Measurements from ENCODE around the gene AARS1.

Gene AARS1

DNA sequence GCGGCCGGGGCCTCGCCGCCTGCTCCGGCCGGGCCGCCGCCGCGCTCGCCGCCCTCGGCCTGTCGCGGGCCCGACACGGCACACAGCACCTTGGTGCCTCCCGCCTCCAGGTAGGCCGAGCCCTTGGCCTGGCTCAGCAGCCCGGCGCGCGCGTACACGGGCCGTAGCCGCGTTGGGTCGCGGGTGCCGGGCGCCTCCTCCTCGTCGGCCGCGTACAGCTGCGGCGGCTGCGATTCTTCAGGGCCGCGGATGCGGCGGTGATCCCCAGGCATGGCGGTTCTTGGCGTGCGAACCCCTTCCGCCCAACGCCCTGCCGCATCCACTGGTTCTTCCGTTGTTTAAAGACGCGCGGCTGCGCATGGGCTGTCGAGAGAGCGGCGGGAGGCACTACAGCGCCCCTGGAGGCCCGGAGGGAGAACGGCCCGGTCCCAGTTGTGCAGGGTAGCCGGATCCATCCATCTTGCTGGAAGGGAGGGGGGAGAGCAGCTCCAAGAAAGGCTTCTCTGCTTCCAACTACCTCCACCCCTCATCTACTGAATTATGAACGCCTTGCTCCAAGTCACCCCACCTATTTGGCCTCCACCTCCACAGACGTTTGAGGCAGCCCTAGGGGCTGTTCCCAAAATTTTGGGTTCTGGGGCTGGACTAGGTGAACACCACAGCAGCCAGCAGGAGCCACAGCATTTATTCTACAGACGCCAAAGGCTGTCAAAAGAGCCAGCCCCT lies 37.5 kb downstream of the AARS1 start, which contains the start of gene EXOSC6 (continued):
- TF ChIP-seq, protein P1, sequence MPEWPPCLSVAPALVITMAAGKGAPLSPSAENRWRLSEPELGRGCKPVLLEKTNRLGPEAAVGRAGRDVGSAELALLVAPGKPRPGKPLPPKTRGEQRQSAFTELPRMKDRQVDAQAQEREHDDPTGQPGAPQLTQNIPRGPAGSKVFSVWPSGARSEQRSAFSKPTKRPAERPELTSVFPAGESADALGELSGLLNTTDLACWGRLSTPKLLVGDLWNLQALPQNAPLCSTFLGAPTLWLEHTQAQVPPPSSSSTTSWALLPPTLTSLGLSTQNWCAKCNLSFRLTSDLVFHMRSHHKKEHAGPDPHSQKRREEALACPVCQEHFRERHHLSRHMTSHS (tag by site-specific recombination; IDR thresholded peaks at IDR 0.05): no peak
- TF ChIP-seq GLI2 (tag by site-specific recombination; IDR thresholded peaks at IDR 0.05; ENCODE audit: borderline replicate concordance, low read depth) (no peak), OVOL3 (tag by site-specific recombination; IDR thresholded peaks at IDR 0.05) (0 out of 2 replicates have a peak, but pooled peaks have one; percentile 69), ZNF76 (tag by site-specific recombination; IDR thresholded peaks at IDR 0.05; ENCODE audit: borderline replicate concordance, low read depth) (peak; percentile 89), ZNF670 (tag by site-specific recombination; IDR thresholded peaks at IDR 0.05; ENCODE audit: low read depth) (no peak), KLF7 (tag by site-specific recombination; IDR thresholded peaks at IDR 0.05; ENCODE audit: borderline replicate concordance) (0 out of 2 replicates have a peak, but pooled peaks have one; percentile 43), BCL11A (tag by site-specific recombination; IDR thresholded peaks at IDR 0.05; ENCODE audit: low read depth) (no peak), ZNF146 (tag by site-specific recombination; IDR thresholded peaks at IDR 0.05) (no peak; the same call in 1 of the 2 replicates), MYNN (tag by site-specific recombination; IDR thresholded peaks at IDR 0.05; ENCODE audit: borderline replicate concordance) (no peak), ZNF426 (tag by site-specific recombination; IDR thresholded peaks at IDR 0.05) (no peak), GLIS1 (tag by site-specific recombination; IDR thresholded peaks at IDR 0.05) (no peak), OSR2 (tag by site-specific recombination; IDR thresholded peaks at IDR 0.05) (no peak), MZF1 (tag by site-specific recombination; IDR thresholded peaks at IDR 0.05; ENCODE audit: borderline replicate concordance) (peak; percentile 84), ZNF544 (tag by site-specific recombination; IDR thresholded peaks at IDR 0.05) (no peak), ZNF112 (tag by site-specific recombination; IDR thresholded peaks at IDR 0.05) (no peak), ZNF248 (tag by site-specific recombination; IDR thresholded peaks at IDR 0.05) (no peak), ZNF202 (tag by site-specific recombination; IDR thresholded peaks at IDR 0.05; ENCODE audit: borderline replicate concordance) (no peak), ZFP3 (tag by site-specific recombination; IDR thresholded peaks at IDR 0.05; ENCODE audit: low read depth) (no peak), ZNF24 (tag by site-specific recombination; IDR thresholded peaks at IDR 0.05) (peak; percentile 68; the same call in 1 of the 2 replicates), ZNF133 (tag by site-specific recombination; IDR thresholded peaks at IDR 0.05) (no peak), ZNF37A (tag by site-specific recombination; IDR thresholded peaks at IDR 0.05) (no peak), ZSCAN16 (tag by site-specific recombination; IDR thresholded peaks at IDR 0.05) (no peak), GFI1B (tag by site-specific recombination; IDR thresholded peaks at IDR 0.05) (no peak), HOXA7 (CRISPR knock-in tag; IDR thresholded peaks at IDR 0.05; ENCODE audit: borderline replicate concordance) (no peak)
- TF ChIP-seq, protein P2, sequence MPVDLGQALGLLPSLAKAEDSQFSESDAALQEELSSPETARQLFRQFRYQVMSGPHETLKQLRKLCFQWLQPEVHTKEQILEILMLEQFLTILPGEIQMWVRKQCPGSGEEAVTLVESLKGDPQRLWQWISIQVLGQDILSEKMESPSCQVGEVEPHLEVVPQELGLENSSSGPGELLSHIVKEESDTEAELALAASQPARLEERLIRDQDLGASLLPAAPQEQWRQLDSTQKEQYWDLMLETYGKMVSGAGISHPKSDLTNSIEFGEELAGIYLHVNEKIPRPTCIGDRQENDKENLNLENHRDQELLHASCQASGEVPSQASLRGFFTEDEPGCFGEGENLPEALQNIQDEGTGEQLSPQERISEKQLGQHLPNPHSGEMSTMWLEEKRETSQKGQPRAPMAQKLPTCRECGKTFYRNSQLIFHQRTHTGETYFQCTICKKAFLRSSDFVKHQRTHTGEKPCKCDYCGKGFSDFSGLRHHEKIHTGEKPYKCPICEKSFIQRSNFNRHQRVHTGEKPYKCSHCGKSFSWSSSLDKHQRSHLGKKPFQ (tag by site-specific recombination; IDR thresholded peaks at IDR 0.05): no peak
- TF ChIP-seq, protein P3, sequence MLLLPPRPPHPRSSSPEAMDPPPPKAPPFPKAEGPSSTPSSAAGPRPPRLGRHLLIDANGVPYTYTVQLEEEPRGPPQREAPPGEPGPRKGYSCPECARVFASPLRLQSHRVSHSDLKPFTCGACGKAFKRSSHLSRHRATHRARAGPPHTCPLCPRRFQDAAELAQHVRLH (tag by site-specific recombination; IDR thresholded peaks at IDR 0.05): peak; percentile 58
- TF ChIP-seq, protein P4, sequence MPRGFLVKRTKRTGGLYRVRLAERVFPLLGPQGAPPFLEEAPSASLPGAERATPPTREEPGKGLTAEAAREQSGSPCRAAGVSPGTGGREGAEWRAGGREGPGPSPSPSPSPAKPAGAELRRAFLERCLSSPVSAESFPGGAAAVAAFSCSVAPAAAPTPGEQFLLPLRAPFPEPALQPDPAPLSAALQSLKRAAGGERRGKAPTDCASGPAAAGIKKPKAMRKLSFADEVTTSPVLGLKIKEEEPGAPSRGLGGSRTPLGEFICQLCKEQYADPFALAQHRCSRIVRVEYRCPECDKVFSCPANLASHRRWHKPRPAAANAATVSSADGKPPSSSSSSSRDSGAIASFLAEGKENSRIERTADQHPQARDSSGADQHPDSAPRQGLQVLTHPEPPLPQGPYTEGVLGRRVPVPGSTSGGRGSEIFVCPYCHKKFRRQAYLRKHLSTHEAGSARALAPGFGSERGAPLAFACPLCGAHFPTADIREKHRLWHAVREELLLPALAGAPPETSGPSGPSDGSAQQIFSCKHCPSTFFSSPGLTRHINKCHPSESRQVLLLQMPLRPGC (tag by site-specific recombination; IDR thresholded peaks at IDR 0.05): peak; percentile 26; the same call in 1 of the 2 replicates
- TF ChIP-seq, protein P5, sequence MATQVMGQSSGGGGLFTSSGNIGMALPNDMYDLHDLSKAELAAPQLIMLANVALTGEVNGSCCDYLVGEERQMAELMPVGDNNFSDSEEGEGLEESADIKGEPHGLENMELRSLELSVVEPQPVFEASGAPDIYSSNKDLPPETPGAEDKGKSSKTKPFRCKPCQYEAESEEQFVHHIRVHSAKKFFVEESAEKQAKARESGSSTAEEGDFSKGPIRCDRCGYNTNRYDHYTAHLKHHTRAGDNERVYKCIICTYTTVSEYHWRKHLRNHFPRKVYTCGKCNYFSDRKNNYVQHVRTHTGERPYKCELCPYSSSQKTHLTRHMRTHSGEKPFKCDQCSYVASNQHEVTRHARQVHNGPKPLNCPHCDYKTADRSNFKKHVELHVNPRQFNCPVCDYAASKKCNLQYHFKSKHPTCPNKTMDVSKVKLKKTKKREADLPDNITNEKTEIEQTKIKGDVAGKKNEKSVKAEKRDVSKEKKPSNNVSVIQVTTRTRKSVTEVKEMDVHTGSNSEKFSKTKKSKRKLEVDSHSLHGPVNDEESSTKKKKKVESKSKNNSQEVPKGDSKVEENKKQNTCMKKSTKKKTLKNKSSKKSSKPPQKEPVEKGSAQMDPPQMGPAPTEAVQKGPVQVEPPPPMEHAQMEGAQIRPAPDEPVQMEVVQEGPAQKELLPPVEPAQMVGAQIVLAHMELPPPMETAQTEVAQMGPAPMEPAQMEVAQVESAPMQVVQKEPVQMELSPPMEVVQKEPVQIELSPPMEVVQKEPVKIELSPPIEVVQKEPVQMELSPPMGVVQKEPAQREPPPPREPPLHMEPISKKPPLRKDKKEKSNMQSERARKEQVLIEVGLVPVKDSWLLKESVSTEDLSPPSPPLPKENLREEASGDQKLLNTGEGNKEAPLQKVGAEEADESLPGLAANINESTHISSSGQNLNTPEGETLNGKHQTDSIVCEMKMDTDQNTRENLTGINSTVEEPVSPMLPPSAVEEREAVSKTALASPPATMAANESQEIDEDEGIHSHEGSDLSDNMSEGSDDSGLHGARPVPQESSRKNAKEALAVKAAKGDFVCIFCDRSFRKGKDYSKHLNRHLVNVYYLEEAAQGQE (tag by site-specific recombination; IDR thresholded peaks at IDR 0.05): no peak
- TF ChIP-seq, protein P6, sequence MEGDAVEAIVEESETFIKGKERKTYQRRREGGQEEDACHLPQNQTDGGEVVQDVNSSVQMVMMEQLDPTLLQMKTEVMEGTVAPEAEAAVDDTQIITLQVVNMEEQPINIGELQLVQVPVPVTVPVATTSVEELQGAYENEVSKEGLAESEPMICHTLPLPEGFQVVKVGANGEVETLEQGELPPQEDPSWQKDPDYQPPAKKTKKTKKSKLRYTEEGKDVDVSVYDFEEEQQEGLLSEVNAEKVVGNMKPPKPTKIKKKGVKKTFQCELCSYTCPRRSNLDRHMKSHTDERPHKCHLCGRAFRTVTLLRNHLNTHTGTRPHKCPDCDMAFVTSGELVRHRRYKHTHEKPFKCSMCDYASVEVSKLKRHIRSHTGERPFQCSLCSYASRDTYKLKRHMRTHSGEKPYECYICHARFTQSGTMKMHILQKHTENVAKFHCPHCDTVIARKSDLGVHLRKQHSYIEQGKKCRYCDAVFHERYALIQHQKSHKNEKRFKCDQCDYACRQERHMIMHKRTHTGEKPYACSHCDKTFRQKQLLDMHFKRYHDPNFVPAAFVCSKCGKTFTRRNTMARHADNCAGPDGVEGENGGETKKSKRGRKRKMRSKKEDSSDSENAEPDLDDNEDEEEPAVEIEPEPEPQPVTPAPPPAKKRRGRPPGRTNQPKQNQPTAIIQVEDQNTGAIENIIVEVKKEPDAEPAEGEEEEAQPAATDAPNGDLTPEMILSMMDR (tag by site-specific recombination; IDR thresholded peaks at IDR 0.05): peak; percentile 98

Data from HEK293 (cell line).